ENCODE results near the gene SCN2A. TPM values are rescaled to one million over a fixed set of nuclear protein-coding genes. Genes with fewer than 3 reads are reported as not detected.
A peak's percentile ranks its signal among the peaks of the same experiment; 100 is the strongest.

The SCN2A gene
- 10.1 TPM for total RNA-seq (ENCODE audit: insufficient read depth, low replicate concordance)

DNA sequence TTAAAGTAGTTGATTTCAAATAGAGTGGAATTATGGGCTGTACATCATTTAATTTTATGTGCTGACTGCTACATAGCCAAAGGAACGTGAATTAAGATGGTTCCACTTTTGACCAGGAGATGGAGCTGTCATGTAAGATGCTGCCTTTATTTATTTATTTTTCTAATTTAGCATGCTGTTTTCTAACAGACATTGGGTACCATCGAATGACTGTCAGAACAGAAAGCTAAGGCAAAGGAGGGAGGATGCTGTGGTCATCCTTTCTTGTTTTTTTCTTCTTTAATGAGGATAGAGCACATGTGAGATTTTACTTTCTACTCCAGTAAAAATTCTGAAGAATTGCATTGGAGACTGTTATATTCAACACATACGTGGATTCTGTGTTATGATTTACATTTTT, at the start of gene SCN2A:
Gene SCN2A (plus strand): TSS at position 185 of the 400 bp plus-strand sequence. CDS start 56,410 bp downstream, outside the sequence.
- DNase-seq (ENCODE audit: low spot score): peak; percentile 42

DNA sequence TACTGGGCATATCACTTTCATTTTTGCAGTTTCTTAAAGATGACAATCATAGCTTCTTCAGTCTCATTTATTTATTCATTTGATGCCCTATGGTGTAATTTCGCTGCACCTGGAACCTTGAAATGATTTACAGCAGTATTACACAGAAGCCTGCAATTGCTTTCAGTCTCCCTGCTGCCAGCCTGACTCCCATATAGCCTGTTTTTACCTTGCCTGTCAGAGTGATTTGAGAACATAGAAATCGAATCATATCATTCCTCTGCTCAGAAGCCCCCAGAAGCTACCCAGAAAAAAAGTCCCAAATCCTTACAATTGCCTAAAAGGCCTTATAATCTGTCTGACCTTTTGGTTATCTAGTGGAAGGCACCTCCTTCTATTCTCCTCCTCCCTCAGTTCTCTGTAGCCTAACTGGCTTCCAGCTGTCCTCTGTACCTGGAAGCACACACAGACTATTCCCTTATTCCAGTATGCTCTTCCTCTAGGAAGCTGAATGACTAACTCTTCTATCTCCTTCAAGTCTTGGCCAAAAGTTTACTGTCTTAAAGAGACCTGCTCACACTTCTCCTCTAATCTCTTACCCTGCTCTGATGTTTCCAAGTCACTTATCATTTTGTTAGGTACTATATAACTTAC, 48.0 kb upstream of the SCN2A start:
- DNase-seq (ENCODE audit: low spot score): no peak

DNA sequence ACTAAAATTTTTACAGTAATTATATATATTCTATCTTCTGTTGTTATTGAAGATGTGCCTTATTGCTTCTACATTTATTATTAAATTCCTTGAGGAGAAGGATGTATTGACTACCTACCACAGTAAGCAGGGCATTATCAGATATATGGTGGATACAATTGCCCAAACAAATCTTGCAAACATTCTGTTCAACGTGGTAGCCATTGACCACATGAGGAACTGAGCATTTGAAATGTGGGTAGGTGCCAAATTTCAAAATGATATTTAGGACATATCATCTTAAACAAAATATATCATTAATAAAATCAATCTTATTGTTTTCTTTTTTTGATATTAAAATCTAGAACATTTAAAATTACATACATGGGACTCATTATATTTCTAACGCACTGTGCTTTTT, 46.5 kb upstream of the SCN2A start:
- DNase-seq (ENCODE audit: low spot score): no peak

DNA sequence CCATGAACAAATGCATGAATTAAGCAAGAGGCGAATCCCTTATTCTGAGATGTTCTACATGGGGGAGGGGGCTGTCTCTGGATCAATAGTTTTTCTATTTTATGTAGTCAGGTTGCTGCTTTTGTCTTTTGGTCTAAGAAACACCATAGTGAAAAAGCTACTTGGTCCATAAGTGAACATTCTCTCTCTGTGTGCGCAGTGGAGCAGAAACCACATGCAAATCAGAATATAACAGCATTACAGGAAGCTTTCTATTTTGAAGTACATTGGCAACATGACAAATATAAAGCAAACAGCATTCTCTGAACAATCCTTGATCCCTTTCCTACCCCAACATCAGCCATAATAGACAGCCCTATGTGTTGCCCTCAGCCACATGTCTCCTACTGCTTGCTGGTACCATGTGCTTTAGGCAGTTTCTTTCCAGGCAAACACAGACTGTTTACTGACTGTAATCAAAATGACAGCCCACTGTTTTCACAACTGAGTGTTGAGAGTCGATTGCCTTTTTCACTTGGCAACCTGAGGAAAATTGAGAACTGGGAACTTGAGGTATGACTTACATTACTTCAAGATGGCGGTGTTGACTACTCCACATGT, 45.9 kb upstream of the SCN2A start:
- DNase-seq (ENCODE audit: low spot score): no peak

DNA sequence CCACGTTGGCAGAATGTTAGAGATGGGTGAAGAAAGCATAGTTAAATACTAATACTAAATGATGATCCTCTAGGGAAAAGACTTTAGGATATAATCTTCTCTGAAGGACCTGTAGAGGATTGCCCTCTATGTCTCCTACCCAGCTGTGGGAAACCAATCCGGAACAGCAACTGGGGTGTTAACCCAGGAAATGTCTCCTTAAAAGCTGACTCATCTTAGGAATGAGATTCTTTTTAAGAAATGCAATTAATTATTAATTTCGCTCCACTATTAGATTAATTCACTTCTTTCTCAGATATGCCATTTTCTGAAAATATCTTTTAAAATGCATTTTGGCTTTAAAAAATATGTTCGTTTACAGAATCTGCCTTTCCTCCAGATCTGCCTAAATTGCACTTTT, 42.8 kb upstream of the SCN2A start:
- DNase-seq (ENCODE audit: low spot score): no peak

DNA sequence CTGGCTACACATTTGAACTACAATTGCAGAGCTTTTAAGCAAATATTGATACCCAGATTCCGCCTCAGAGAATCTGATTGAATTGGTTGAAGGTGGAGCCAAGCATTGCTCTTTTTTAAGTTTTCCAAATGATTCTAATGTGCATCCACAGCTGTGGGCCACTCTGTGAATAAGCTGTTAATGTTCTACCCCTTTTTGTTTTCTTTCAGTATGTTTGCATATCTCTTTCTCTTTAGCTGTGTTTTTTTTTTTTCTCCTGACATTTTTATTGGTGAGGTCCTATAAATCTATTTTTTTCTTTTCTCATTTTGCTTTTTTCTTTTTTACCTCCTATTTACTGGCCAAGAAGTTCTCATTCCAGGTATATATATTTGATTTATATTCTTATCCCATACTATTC, 41.9 kb upstream of the SCN2A start:
- DNase-seq (ENCODE audit: low spot score): no peak

DNA sequence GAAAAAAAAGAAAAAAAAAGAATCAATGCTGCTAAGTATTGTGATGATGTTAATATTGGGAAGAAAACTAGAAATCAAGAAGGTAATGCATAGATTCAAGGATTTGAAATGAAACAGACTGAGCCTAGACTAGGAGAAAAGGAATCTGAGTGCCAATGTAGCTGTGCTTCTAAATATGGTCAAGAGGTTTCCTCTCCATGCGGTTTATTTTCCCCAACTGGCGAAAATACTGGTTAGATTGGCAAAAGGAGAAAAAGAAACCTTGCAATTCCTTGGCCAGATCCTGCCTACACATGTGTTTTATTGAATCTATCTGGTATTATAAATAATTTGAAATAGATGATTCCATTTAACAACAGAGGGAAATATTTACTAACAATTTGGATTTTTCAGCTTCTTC, 41.0 kb upstream of the SCN2A start:
- DNase-seq (ENCODE audit: low spot score): no peak

DNA sequence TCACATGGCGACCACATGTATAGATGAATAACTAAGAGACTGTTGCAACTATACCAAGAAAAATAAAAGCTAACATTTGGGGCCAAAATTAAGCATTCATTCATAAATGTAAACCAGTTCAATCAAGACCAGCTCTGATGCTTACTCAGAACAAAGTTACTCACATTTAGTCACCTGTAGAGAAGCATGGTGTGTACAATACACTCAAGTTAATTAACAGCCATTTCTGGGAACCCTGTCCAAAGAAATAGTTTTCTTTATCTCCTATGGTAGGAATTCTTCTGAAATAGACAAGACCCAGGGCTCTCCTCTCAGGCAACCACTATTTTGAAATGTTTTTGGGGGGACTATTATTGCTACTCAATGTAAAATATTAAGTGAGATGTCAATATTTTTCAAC, 37.0 kb upstream of the SCN2A start:
- no peak for DNase-seq (ENCODE audit: low spot score)

DNA sequence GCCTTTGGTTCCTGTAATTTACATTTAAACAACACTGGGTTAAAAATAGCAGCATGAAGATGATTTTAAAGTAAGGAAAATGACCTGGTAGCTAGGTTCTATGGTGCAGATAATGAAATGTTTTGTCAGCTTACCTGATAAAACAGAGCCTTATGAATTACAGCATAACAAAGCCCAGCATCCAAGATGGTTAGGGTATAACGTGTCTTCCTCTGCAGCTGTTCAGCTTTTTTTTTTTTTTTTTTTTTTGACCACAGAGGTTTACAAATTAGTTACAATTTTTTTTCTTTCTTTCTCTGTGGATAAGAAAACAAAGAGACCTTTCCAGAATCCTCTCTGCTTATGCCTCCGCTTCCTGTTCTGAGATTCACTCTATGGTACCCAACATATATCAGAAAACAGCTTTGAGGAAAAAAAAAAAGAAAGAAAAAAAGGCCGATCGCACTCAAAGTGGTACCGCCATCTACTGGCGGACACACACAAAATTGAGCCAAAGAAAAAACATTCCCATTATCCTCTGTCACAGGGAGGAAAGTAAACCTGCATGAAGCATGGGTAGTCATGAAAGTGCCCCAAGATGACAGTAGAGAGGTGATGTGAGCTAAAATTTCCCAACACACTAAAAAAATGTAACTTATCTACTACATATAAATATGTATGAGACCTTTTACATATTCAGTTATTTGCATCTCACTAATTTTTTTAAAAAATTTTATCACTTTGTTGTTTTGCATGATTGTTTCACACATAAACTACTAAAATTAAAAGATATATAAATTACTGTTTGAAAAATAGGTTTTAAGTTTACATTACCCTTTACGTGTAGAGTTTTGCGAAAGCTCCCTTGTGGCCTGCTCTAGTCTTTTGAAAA, 35.3 kb upstream of the SCN2A start, which contains the start of gene SCN3A:
Gene SCN3A (minus strand): TSS at position 362 of the 871 bp plus-strand sequence. CDS start 27,656 bp downstream, outside the sequence.
- peak; percentile 63 for DNase-seq (ENCODE audit: low spot score)

DNA sequence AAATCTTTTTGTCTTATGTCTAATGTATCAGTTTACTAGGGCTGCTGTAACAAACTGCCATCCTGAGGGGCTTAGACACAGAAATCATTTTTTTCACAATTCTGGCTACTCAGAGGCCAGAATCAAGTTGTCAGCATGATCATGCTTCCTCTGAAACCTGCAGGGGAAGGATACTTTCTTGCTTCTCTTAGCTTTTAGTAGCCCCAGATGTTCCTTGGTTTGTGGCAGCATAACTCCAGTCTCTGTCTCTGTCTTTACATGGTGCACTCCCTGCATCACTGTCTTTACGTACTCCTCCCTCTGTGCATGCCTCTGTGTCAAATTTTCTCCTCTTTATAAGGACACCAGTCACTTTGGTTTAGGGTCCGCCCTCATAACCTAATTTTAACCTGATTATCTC, 33.3 kb upstream of the SCN2A start:
- no peak for DNase-seq (ENCODE audit: low spot score)

DNA sequence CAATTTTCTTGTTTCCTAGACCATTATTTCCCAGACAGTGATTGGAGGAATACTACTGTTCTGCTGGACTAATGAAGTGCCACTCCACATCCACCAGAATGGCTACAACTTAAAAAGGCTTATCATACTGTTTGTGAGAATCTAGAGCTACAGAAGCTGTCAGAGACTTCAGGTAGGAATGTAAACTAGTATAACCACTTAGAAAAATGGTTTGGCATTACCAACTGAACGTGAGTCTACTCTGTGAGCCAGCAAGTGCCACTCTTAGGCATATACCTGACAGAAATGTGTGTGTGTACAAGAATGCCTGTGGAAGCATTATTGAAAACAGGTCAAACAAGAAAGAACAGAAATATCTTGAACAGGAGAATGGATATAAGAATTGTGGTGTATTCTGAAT, 31.1 kb upstream of the SCN2A start:
- DNase-seq (ENCODE audit: low spot score): no peak

DNA sequence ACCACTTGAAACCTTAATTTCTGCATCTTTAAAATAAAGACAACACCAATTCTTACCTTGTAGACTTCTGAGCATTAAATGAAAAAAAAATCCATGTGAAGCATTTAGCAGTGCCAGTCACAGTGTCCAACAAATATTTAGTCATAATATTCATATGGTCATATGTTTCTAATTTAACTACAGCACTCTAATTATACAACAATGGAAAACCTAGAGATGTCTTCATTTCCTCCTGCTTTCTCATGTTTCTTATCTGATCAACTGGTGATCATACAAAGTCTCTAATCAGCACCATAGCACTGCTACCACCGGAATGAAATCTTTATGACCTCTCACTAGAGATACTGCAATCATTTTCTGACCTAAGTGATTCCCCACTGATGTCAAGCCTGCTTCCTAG, 25.1 kb upstream of the SCN2A start:
- no peak for DNase-seq (ENCODE audit: low spot score)

DNA sequence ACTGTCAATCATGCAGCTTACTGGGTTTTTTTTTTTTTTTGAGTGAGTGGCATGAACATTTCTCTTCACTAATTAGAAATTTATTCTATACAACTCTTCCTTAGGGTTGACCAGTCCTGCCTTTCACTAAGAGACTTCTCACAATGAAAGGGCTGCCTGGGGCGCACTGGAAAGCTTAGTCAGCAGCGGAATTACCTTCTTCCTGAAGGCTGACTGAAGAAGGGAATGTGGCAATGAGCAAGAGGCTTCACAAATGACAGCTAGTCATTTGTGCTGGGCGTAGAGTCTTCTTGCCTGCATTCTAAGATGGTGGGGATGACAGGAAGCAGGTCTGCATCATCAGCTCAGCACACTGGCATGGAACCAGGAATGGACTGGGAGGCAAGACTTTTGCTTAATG, 19.7 kb upstream of the SCN2A start:
- no peak for DNase-seq (ENCODE audit: low spot score)

DNA sequence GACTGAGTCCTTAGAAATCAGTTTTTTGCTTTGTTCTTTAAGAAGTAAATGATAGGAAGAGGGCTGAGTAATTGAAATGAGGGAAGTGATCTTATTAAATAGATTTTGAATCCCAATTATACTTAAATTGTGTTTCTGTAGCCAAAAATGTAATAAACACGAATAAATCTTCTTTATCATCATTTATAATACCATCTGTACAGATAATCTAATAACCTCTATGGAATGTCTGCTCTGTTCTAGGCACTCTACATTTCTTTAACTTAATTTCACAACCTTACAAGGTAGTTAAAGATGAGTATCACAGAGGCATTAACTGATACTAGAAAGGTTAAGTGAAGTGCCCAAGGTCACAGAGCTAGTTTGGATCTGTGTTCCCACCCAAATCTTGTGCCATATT, 14.3 kb upstream of the SCN2A start:
- DNase-seq (ENCODE audit: low spot score): no peak

DNA sequence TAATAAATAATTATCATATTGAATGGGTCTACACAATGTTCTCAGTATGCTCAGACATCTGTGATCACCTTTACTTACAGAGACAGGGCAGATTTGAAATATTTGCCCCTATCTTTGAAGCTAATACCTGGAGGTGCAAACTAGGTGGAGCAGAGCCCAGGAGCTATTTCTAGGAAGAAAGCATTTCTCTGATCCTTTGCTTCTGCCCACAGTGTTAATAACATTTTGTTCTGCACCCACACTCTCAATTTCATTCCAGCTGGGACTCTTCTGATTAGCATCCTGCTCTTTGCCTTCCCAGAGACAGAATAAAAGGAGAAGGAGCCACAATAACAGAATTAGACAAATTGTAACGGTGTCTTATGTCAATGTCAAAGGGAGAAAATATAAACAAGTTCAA, 11.6 kb upstream of the SCN2A start:
- DNase-seq (ENCODE audit: low spot score): no peak

DNA sequence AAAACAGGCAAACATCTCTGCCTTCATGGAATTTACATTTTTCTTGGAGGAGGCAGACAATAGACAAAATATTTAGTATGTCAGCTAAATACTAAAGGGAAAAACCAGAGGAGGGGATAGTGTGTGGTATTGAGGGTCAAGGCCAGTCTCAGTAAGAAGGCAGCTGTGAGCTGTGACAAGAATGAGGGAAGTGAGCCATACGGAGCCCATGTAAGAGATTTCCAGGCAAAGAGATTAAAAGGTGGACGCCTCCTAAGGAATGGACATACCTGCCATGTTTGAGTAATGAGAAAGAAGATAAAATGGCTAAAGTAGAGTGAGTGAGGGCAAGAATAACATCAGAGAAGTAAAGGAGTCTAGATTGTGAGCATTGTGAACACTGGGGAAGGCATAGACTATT, 2.2 kb upstream of the SCN2A start:
- DNase-seq (ENCODE audit: low spot score): no peak

DNA sequence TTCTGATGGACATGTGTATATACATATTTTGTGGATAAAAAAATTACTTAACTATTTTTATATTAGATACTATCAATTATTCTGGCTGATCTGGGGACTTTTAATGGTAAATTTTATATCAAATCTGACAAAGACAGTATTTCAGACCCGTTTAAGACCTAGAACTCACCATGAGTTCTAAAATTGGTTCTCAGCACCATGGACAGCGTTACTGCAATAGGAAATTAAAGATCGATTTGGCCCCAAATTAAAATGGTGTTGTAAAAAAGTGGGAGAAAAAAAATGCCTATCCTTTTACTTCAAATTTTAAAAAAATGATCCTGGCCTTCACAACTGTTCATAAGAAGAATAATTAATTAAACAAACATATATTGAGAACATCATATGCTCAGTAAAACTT, 919 bp upstream of the SCN2A start:
- DNase-seq (ENCODE audit: low spot score): peak; percentile 21

DNA sequence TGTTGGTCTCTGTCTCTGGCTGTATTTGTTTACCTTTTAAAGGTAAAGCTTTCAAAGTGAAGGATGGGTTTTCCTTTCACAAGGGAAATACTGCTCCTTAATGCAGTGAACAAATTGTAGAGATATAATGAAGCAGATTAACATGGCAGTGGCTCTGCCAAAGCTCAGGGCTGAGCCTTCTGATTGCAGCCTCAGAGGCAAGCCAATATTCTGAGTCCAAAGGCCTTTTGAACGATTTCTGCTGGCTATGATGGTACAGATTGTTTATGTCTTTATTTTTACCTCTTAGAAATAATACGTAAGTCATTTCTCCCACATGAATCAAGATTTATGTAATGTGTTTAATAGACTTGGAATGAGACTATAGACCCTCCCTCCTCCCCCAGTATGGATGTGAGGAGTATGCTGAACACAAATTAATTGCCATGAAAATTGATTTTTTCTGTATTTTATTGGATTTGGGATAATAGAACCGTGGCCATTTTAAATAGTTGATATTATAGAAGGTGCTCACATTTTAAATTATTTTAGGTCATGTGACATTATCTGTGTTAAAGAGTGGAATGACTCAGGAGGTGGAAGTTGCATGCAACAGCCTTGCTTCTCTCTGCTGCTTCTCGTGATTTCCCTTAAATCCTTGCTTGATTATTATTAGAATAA, 772 bp downstream of the SCN2A start:
- no peak for DNase-seq (ENCODE audit: low spot score)

DNA sequence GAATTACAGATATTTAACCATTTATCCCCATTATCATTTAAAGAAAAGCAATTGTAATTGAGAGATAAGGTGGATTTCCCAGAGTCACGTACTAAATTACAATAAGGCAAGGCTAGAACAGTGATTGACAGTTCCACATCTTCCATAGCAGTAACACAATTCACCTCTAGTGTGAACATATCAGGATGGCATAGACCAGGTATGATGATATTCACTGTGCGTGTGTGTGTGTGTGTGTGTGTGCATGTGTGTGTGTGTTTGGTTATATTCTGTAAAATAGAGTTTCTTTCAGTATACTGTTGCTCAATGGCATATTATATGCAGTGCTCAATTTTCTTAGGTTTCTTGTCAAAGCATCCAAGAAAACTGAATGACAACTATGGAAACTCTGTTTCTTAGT, 1.7 kb downstream of the SCN2A start:
- no peak for DNase-seq (ENCODE audit: low spot score)

DNA sequence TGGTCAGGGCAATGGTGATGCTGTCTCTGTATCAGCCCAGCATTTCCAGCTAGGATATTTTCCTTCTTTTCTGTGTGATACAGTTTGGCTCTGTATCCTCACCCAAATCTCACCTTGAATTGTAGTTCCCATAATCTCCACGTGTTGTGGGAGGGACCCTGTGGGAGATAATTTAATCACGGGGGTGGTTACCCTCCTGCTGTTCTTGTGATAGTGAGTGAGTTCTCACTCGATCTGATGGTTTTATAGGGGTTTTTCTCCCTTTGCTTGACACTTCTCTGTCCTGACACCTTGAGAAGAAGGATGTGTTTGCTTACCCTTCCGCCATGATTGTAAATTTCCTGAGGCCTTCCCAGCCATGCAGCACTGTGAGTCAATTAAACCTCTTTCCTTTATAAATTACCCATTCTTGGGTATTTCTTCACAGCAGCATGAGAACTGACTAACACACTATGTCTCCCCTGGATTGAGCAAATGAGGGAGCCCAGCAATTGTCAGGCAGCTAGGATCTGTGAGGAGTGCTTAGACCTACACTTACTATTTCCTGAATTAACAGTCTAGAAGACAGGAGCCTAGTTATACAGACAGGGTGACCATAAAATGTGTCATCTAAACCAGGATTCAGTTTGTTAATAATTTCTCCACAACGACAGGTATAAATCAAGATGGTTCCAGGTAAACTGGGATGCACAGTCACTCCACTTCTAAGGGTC, 6.0 kb downstream of the SCN2A start:
- no peak for DNase-seq (ENCODE audit: low spot score)

DNA sequence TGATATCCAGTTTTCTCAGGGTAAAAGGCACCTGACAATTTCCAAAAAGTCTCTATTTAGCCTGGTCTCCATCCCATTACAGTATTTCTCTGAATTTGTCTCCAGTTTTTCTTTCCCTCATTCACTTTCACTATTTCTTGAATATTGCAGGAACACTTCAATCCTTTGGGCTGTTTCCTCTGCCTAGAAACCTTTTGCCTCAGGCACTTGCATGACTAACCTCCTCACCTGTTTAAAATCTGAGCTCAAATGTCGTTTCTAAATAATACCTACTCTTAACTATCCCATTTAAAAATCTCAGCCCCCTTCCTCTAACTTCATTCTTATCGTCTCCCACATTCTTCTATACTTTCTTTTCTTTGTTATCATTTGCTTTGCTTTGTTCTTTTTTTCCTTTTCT, 9.0 kb downstream of the SCN2A start:
- DNase-seq (ENCODE audit: low spot score): no peak

DNA sequence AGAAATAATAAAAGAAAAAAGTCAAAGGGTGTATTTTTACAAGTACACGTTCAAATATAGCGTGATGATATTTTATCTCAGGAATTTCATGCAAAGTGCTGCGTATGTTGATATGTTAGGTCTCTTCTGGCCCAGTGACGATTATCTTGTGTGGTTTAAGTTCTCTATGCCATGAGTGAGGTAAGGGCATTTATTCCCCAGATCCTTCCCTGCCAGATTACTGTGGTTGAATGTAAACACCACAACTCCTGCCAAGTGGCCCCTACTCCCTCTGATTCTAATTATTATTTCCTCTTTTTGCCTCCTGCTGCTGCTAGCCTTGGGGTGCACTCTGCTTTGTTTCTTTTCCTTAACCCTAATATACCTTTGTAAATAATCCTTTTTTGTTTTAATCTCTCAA, 12.2 kb downstream of the SCN2A start:
- no peak for DNase-seq (ENCODE audit: low spot score)
